Measurements from ENCODE around the gene ERCC3. TPM values are rescaled to one million over a fixed set of nuclear protein-coding genes. Genes with fewer than 3 reads are reported as not detected.

The ERCC3 gene
- total RNA-seq, 1 experiment from 2014 or later = 52.7 TPM

GRCh38 chr2:127220768-127221527 is 73.0 kb downstream of the ERCC3 start:
- H3K4me1 ChIP-seq (ENCODE audit: control insufficient read depth in 1 of 2, insufficient read depth in 2 of 2, low read length in 2 of 2) = peaks cover 0 to 11% of the 10 kb centered on the region in 2 experiments; a peak in 2 of 4 replicates
- H3K4me3 ChIP-seq (replicated peaks in 1 of 2; ENCODE audit: low read depth in 1 of 2, low read length in 2 of 2) = no peak overlapping the region
- no peaks in the 10 kb centered on the region for H3K9me3 ChIP-seq (ENCODE audit: control insufficient read depth in 1 of 2, insufficient read depth in 1 of 2, low read depth in 1 of 2, low read length in 2 of 2)
- no peak for ATAC-seq
- H4K20me1 ChIP-seq (ENCODE audit: insufficient read depth) = no peaks in the 10 kb centered on the region
- H3K36me3 ChIP-seq (ENCODE audit: control insufficient read depth in 1 of 2, insufficient read depth in 2 of 2, low read length in 2 of 2) = no peaks in the 10 kb centered on the region
- no peaks in the 10 kb centered on the region for H3K79me2 ChIP-seq (ENCODE audit: insufficient read depth, low read length)
- H3K27ac ChIP-seq (ENCODE audit: low read depth, low read length) = no peak overlapping the region
- POLR2A ChIA-PET = no interaction called here
- no peak for TF ChIP-seq RAD21 (IDR thresholded peaks at IDR 0.05; ENCODE audit: low read depth)
- TF ChIP-seq SP1 (IDR thresholded peaks at IDR 0.05; ENCODE audit: low read depth) = no peak
- TF ChIP-seq EZH2 (IDR thresholded peaks at IDR 0.05) = no peak
- TF ChIP-seq CEBPB (IDR thresholded peaks at IDR 0.05; ENCODE audit: low read depth) = no peak
- TF ChIP-seq CTCF (IDR thresholded peaks at IDR 0.05 in 2 of 3, conservative IDR thresholded peaks at IDR 0.05 in 1 of 3; ENCODE audit: borderline replicate concordance in 1 of 3, insufficient read depth in 1 of 3, low read depth in 2 of 3, low read length in 2 of 3) = no peak
- no peak for TF ChIP-seq ZNF274 (IDR thresholded peaks at IDR 0.05; ENCODE audit: low read depth, low read length)
- no peak for TF ChIP-seq ZFX (IDR thresholded peaks at IDR 0.05)
- no peak for TF ChIP-seq POLR2A (IDR thresholded peaks at IDR 0.05; ENCODE audit: borderline replicate concordance, extremely low read depth, insufficient read depth, insufficient read length)
- TF ChIP-seq JUND (IDR thresholded peaks at IDR 0.05) = no peak
- TF ChIP-seq TCF7L2 (IDR thresholded peaks at IDR 0.05; ENCODE audit: borderline replicate concordance, extremely low read depth, insufficient read depth, insufficient read length) = no peak
- no peak for TF ChIP-seq CBX3 (IDR thresholded peaks at IDR 0.05; ENCODE audit: low read depth)
- TF ChIP-seq ZBTB33 (IDR thresholded peaks at IDR 0.05; ENCODE audit: extremely low read depth, insufficient replicate concordance, low read length) = no peak
- TF ChIP-seq EGR1 (IDR thresholded peaks at IDR 0.05; ENCODE audit: low read depth) = no peak
- TF ChIP-seq SRF (IDR thresholded peaks at IDR 0.05; ENCODE audit: low read depth) = no peak
- no peak overlapping the region for H2AFZ ChIP-seq (ENCODE audit: low read depth, low read length, poor library complexity, severe bottlenecking)
- H3K9me2 ChIP-seq (ENCODE audit: insufficient read depth) = no peaks in the 10 kb centered on the region
- intact Hi-C loops (cut with micrococcal nuclease) = no loop called here
- no peak for DNase-seq (ENCODE audit: low read depth, low spot score)
- H3K4me2 ChIP-seq (ENCODE audit: low read length) = no peak overlapping the region
- CTCF ChIA-PET = no interaction called here
- H3K27me3 ChIP-seq (ENCODE audit: insufficient read depth, low read length) = no peaks in the 10 kb centered on the region
- RAD21 ChIA-PET (ENCODE audit: low non-redundant PET in 1 of 2, low total read pairs in 2 of 2, uncharacterized antibody in 2 of 2, unreplicated experiment in 2 of 2) = no interaction called here
- BruUV-seq (replicated peaks) = no TSS peak
- no peak overlapping the region for H3K9ac ChIP-seq (ENCODE audit: low read length)
